ENCODE data around the gene BARX2. TPM values are rescaled to one million over a fixed set of nuclear protein-coding genes. Genes with fewer than 3 reads are reported as not detected.

BARX2 gene
- total RNA-seq, 1 experiment from 2014 or later: 0.47 TPM

DNA sequence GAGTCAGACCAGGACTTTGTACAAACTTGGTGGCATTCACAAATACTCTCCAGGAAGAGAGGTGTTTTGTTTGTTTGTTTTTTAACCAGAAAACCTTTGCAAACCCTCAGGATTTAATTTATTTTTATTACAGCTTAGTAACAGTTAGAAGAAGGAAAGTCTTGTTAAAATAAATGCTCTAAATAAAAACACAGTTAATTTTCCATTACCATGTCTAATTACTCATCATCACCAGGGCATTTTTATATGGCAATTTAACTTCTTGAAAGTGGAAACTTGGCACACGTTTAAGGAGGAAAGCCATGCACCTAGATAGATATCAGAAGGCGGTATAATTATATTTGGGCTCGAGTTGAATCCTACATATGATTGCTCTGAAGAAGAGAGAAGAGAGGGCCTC is 7.4 kb downstream of the BARX2 start:
- Histone ChIP-seq H3K4me2 (ENCODE audit: low read length) (no peak overlapping the region), H3K4me1 (ENCODE audit: insufficient read depth, low read length) (peaks cover 13% of the 10 kb centered on the region; the same call in 1 of the 2 replicates), H3K27ac (ENCODE audit: low read length) (no peak overlapping the region), H3K4me3 (ENCODE audit: low read length) (no peak overlapping the region), H3K9ac (ENCODE audit: low read length) (no peak overlapping the region), H2AFZ (ENCODE audit: low read length) (no peak overlapping the region), H3K36me3 (ENCODE audit: low read depth, low read length) (no peaks in the 10 kb centered on the region), H3K9me3 (ENCODE audit: low read length) (no peaks in the 10 kb centered on the region), H3F3A (ENCODE audit: low read length, unreplicated experiment) (no peaks in the 10 kb centered on the region), H3K79me2 (ENCODE audit: low read length) (no peaks in the 10 kb centered on the region), H3K27me3 (ENCODE audit: low read length) (peaks cover 90% of the 10 kb centered on the region), H4K20me1 (ENCODE audit: low read length) (no peaks in the 10 kb centered on the region), H3K9me2 (replicated peaks; ENCODE audit: low read length) (no peaks in the 10 kb centered on the region)
- no peak for DNase-seq
- ChIA-PET POLR2A (ENCODE audit: unreplicated experiment) (no interaction called here), CTCF (no interaction called here)
- no peak for TF ChIP-seq EZH2phosphoT487 (IDR thresholded peaks at IDR 0.05; ENCODE audit: borderline replicate concordance, low read length)
- no peak for TF ChIP-seq EZH2 (IDR thresholded peaks at IDR 0.05; ENCODE audit: low read length, unreplicated experiment)
- TF ChIP-seq, protein P1, sequence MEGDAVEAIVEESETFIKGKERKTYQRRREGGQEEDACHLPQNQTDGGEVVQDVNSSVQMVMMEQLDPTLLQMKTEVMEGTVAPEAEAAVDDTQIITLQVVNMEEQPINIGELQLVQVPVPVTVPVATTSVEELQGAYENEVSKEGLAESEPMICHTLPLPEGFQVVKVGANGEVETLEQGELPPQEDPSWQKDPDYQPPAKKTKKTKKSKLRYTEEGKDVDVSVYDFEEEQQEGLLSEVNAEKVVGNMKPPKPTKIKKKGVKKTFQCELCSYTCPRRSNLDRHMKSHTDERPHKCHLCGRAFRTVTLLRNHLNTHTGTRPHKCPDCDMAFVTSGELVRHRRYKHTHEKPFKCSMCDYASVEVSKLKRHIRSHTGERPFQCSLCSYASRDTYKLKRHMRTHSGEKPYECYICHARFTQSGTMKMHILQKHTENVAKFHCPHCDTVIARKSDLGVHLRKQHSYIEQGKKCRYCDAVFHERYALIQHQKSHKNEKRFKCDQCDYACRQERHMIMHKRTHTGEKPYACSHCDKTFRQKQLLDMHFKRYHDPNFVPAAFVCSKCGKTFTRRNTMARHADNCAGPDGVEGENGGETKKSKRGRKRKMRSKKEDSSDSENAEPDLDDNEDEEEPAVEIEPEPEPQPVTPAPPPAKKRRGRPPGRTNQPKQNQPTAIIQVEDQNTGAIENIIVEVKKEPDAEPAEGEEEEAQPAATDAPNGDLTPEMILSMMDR (conservative IDR thresholded peaks at IDR 0.05; ENCODE audit: low read depth, low read length): no peak
- ATAC-seq: no peak
- no TSS peak for BruUV-seq (replicated peaks)
- intact Hi-C loops (cut with micrococcal nuclease): no loop called here

DNA sequence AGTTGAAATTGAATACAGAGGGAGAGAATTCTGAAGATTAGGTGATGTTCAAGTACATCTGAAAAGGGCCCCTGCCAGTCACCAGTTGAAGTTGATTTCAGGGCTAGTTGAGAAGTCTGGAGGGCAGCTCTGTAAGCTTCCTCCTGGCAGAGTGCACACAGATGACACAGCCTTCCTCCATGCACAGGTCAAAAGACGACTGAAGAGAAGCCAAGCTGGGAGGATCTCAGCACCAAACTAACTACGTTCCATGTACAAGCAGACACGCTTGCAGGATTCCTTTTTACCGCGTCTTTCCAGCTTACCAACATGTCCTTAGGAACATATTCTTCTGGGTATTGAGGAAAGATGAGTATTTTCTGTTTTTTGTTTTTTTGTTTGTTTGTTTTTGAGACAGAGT is 7.9 kb downstream of the BARX2 start:
- TF ChIP-seq, protein P1 (conservative IDR thresholded peaks at IDR 0.05; ENCODE audit: low read depth, low read length): no peak
- ChIA-PET CTCF (no interaction called here), POLR2A (ENCODE audit: unreplicated experiment) (no interaction called here)
- Histone ChIP-seq H3K27me3 (ENCODE audit: low read length) (peaks cover 90% of the 10 kb centered on the region), H3K9me2 (replicated peaks; ENCODE audit: low read length) (no peaks in the 10 kb centered on the region), H3K4me2 (ENCODE audit: low read length) (no peak overlapping the region), H2AFZ (ENCODE audit: low read length) (no peak overlapping the region), H3K9ac (ENCODE audit: low read length) (no peak overlapping the region), H3K4me1 (ENCODE audit: insufficient read depth, low read length) (peaks cover 12% of the 10 kb centered on the region; the same call in 1 of the 2 replicates), H3F3A (ENCODE audit: low read length, unreplicated experiment) (no peaks in the 10 kb centered on the region), H4K20me1 (ENCODE audit: low read length) (no peaks in the 10 kb centered on the region), H3K4me3 (ENCODE audit: low read length) (no peak overlapping the region), H3K79me2 (ENCODE audit: low read length) (no peaks in the 10 kb centered on the region), H3K36me3 (ENCODE audit: low read depth, low read length) (no peaks in the 10 kb centered on the region), H3K9me3 (ENCODE audit: low read length) (no peaks in the 10 kb centered on the region), H3K27ac (ENCODE audit: low read length) (no peak overlapping the region)
- intact Hi-C loops (cut with micrococcal nuclease): no loop called here
- DNase-seq (no peak), ATAC-seq (no peak)
- no TSS peak for BruUV-seq (replicated peaks)

DNA sequence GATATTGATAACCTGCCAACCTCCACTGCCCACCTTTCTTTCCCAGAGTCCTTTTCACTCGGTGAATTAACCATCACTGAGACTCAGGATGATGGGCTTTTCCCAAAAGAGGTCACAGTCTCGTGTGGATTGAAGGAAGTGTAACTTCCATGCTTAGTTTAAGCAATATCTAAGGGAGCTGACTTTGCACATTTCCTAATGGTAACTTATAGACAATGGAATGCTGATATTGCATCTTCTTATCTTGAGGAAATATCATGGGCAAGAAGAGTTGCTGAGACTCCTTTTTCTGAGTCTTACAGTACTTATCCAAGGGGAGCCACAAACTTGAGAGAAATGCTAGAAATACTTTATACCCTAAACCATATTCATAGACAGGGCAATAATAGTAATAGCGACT is 8.8 kb downstream of the BARX2 start:
- Histone ChIP-seq H4K20me1 (ENCODE audit: low read length) (no peaks in the 10 kb centered on the region), H3K27me3 (ENCODE audit: low read length) (peaks cover 90% of the 10 kb centered on the region), H3K4me1 (ENCODE audit: insufficient read depth, low read length) (peaks cover 12% of the 10 kb centered on the region; the same call in 1 of the 2 replicates), H3K79me2 (ENCODE audit: low read length) (no peaks in the 10 kb centered on the region), H3K9me2 (replicated peaks; ENCODE audit: low read length) (no peaks in the 10 kb centered on the region), H3K9ac (ENCODE audit: low read length) (no peak overlapping the region), H3K36me3 (ENCODE audit: low read depth, low read length) (no peaks in the 10 kb centered on the region), H3K4me2 (ENCODE audit: low read length) (no peak overlapping the region), H3F3A (ENCODE audit: low read length, unreplicated experiment) (no peaks in the 10 kb centered on the region), H2AFZ (ENCODE audit: low read length) (no peak overlapping the region), H3K4me3 (ENCODE audit: low read length) (no peak overlapping the region), H3K27ac (ENCODE audit: low read length) (no peak overlapping the region), H3K9me3 (ENCODE audit: low read length) (no peaks in the 10 kb centered on the region)
- ATAC-seq (no peak), DNase-seq (no peak)
- TF ChIP-seq, protein P1 (conservative IDR thresholded peaks at IDR 0.05; ENCODE audit: low read depth, low read length): no peak
- TF ChIP-seq EZH2 (IDR thresholded peaks at IDR 0.05; ENCODE audit: low read length, unreplicated experiment) (no peak), EZH2phosphoT487 (IDR thresholded peaks at IDR 0.05; ENCODE audit: borderline replicate concordance, low read length) (no peak)
- no TSS peak for BruUV-seq (replicated peaks)
- ChIA-PET POLR2A (ENCODE audit: unreplicated experiment) (no interaction called here), CTCF (no interaction called here)
- intact Hi-C loops (cut with micrococcal nuclease): no loop called here

Measured in PC-3 (cell line).